ELF-1 (cell line): Measurements from ENCODE around the gene GRIK5.

Experiments used
- DNase-seq: peaks from one replicate; pipeline ENCODE4 v3.0.0-alpha.2; 2016; ENCODE audit warnings: low read depth, low spot score

Gene GRIK5

GRCh38 chr19:41990615-41991014 is 79.4 kb downstream of the GRIK5 start:
- DNase-seq: no peak

GRCh38 chr19:41990028-41990427 is 80.0 kb downstream of the GRIK5 start:
- DNase-seq: no peak

- no peak for DNase-seq
Measured at GRCh38 chr19:41988947-41989346, 81.1 kb downstream of the GRIK5 start.

- DNase-seq: no peak
Measured at GRCh38 chr19:41987141-41987860, 82.7 kb downstream of the GRIK5 start.

- no peak for DNase-seq
Measured at GRCh38 chr19:41984961-41985360, 85.0 kb downstream of the GRIK5 start.

- DNase-seq: no peak
Measured at GRCh38 chr19:41981724-41982123, 88.3 kb downstream of the GRIK5 start.

- no peak for DNase-seq
Measured at GRCh38 chr19:41978470-41978869, 91.5 kb downstream of the GRIK5 start.

GRCh38 chr19:41977916-41978315 is 92.1 kb downstream of the GRIK5 start:
- no peak for DNase-seq

GRCh38 chr19:41974652-41975051 is 95.4 kb downstream of the GRIK5 start:
- no peak for DNase-seq

GRCh38 chr19:41971363-41971762 is 98.6 kb downstream of the GRIK5 start:
- no peak for DNase-seq

- no peak for DNase-seq
Measured at GRCh38 chr19:41969772-41970458, 100.1 kb downstream of the GRIK5 start.

GRCh38 chr19:41968751-41969595 is 101.0 kb downstream of the GRIK5 start:
- no peak for DNase-seq

- no peak for DNase-seq
Measured at GRCh38 chr19:41967054-41967783, 102.8 kb downstream of the GRIK5 start.

- DNase-seq: no peak
Measured at GRCh38 chr19:41965106-41965505, 104.9 kb downstream of the GRIK5 start.

GRCh38 chr19:41960973-41961372 is 109.0 kb downstream of the GRIK5 start:
- DNase-seq: peak; percentile 24

GRCh38 chr19:41959056-41960053 is 110.7 kb downstream of the GRIK5 start, which contains the start of gene RABAC1:
Gene RABAC1 (minus strand): TSS chr19:41959321. CDS start chr19:41959292, 29 bp downstream.
- peak; percentile 96 for DNase-seq

- peak; percentile 92 for DNase-seq
Measured at GRCh38 chr19:41958367-41959055, 111.5 kb downstream of the GRIK5 start.

GRCh38 chr19:41957838-41958366 is 112.1 kb downstream of the GRIK5 start:
- DNase-seq: peak; percentile 94

GRCh38 chr19:41957161-41957837 is 112.7 kb downstream of the GRIK5 start:
- DNase-seq: no peak
